ENCODE measurements around the gene KCNAB1. TPM values are rescaled to one million over a fixed set of nuclear protein-coding genes. Genes with fewer than 3 reads are reported as not detected.

KCNAB1 gene
- total RNA-seq, 4 donors from 2014 or later = 10.9 to 17.1 (median 13.3) TPM

GRCh38 chr3:156389449-156389950 lies 269.1 kb downstream of the KCNAB1 start:
- TF ChIP-seq, protein P1, sequence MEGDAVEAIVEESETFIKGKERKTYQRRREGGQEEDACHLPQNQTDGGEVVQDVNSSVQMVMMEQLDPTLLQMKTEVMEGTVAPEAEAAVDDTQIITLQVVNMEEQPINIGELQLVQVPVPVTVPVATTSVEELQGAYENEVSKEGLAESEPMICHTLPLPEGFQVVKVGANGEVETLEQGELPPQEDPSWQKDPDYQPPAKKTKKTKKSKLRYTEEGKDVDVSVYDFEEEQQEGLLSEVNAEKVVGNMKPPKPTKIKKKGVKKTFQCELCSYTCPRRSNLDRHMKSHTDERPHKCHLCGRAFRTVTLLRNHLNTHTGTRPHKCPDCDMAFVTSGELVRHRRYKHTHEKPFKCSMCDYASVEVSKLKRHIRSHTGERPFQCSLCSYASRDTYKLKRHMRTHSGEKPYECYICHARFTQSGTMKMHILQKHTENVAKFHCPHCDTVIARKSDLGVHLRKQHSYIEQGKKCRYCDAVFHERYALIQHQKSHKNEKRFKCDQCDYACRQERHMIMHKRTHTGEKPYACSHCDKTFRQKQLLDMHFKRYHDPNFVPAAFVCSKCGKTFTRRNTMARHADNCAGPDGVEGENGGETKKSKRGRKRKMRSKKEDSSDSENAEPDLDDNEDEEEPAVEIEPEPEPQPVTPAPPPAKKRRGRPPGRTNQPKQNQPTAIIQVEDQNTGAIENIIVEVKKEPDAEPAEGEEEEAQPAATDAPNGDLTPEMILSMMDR (IDR thresholded peaks at IDR 0.05; ENCODE audit: low read depth) = no peak

- TF ChIP-seq, protein P1 (IDR thresholded peaks at IDR 0.05; ENCODE audit: low read depth) = no peak
Observed at GRCh38 chr3:156390846-156391245, 270.5 kb downstream of the KCNAB1 start.

DNA sequence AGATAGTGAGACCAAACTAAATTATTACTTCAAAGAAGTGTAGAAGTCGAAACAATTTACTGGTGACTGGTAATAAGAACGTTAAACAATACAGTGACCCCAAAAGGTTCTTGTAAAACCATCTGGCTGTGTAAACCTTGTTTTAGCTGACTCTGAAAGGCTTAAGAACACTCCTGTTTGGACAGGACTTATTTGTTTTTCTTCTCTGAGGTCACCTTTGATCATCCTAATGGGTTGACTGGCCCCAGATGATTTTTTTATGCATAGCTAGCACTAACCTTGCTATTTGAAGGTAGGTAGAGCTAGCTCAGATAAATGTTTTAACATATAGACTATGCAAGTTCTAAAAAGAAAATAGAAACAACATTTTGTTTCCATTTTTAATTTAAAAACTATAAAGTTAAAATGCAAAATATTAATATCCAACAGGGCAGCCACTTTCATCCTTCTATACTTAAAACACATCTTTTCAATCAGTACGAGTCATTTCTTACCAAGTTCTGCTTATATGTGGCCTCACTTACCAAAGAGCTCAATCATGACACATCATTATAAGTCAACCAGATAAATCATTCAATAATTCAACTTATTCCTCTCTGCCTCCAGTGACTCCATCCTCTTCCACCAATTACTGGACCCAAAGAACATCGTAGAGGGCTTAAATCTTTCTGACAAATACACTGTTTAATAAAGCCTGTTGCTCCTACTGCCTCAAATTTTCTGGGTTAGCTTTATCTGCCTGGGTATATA lies 275.8 kb downstream of the KCNAB1 start:
- TF ChIP-seq, protein P1 (IDR thresholded peaks at IDR 0.05; ENCODE audit: low read depth) = no peak

- TF ChIP-seq, protein P1 (IDR thresholded peaks at IDR 0.05; ENCODE audit: low read depth) = no peak
Observed at GRCh38 chr3:156396851-156397250, 276.5 kb downstream of the KCNAB1 start.

DNA sequence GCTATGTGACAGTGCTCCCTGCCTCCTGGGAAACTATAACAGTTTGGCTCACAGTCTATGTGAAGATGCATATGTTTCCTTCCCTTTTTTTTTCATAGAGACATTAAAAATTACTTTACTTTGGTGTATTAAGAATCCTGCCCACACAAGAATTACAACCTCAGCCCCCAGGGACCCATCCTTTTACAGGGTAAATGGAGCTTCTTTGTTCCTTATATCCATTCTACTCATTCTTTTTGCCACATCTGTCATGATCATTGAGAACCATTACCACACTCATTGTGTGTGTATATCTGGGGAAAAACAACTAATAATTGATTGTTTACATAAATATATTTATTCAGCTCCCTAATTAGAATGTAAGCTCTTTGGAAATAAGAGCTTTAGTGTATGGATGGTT lies 277.2 kb downstream of the KCNAB1 start:
- TF ChIP-seq, protein P1 (IDR thresholded peaks at IDR 0.05; ENCODE audit: low read depth) = no peak

GRCh38 chr3:156400062-156400461 lies 279.7 kb downstream of the KCNAB1 start:
- TF ChIP-seq, protein P1 (IDR thresholded peaks at IDR 0.05; ENCODE audit: low read depth) = no peak

DNA sequence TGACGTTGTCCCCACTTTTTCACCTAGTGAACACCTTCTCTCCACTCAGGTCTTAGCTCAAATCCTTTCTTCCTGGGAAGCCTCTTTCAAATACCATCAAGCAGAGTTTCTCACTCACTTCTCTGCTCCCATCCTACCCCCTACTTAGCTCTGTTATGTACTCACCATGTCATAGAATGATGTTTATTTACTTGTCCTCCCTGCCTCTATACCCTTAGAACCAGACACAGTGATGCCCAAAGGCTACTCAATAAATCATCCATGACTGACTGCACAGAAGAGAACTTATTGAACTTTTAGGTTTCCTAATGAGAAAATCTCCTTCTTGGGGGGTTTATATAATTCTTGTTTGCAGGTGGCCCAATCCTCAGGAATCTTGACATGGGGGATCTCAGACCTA lies 280.4 kb downstream of the KCNAB1 start:
- TF ChIP-seq, protein P1 (IDR thresholded peaks at IDR 0.05; ENCODE audit: low read depth) = no peak

All from subcutaneous adipose tissue (tissue), 4 donors.